ENCODE measurements around the gene NPAS3.

The NPAS3 gene

GRCh38 chr14:33734387-33734786 lies 795.7 kb downstream of the NPAS3 start:
- H3K9me3 ChIP-seq (ENCODE audit: severe bottlenecking): no peaks in the 10 kb centered on the region
- no peaks in the 10 kb centered on the region for H3K36me3 ChIP-seq (ENCODE audit: low read depth)
- ATAC-seq (ENCODE audit: low read depth) (no peak), DNase-seq (ENCODE audit: low spot score) (no peak)
- no peaks in the 10 kb centered on the region for H3K4me1 ChIP-seq (ENCODE audit: insufficient read depth, poor library complexity, severe bottlenecking)
- H3K27ac ChIP-seq (ENCODE audit: poor library complexity, severe bottlenecking): no peak overlapping the region
- H3K4me3 ChIP-seq (ENCODE audit: severe bottlenecking): no peak overlapping the region
- no peaks in the 10 kb centered on the region for H3K27me3 ChIP-seq (ENCODE audit: insufficient read depth, poor library complexity, severe bottlenecking)
- no peak for TF ChIP-seq CTCF (IDR thresholded peaks at IDR 0.05; ENCODE audit: poor library complexity, severe bottlenecking)

GRCh38 chr14:33736299-33736825 lies 797.7 kb downstream of the NPAS3 start:
- ATAC-seq (ENCODE audit: low read depth): no peak

GRCh38 chr14:33736979-33737378 lies 798.3 kb downstream of the NPAS3 start:
- ATAC-seq (ENCODE audit: low read depth): no peak
- Histone ChIP-seq H3K4me3 (ENCODE audit: severe bottlenecking) (no peak overlapping the region), H3K36me3 (ENCODE audit: low read depth) (no peaks in the 10 kb centered on the region), H3K27me3 (ENCODE audit: insufficient read depth, poor library complexity, severe bottlenecking) (no peaks in the 10 kb centered on the region), H3K9me3 (ENCODE audit: severe bottlenecking) (no peaks in the 10 kb centered on the region), H3K4me1 (ENCODE audit: insufficient read depth, poor library complexity, severe bottlenecking) (no peaks in the 10 kb centered on the region), H3K27ac (ENCODE audit: poor library complexity, severe bottlenecking) (no peak overlapping the region)
- TF ChIP-seq CTCF (IDR thresholded peaks at IDR 0.05; ENCODE audit: poor library complexity, severe bottlenecking): no peak
- no peak for DNase-seq (ENCODE audit: low spot score)

More at GRCh38 chr14:33736299-33736825, 797.7 kb downstream of the NPAS3 start:
- H3K27me3 ChIP-seq (ENCODE audit: insufficient read depth, poor library complexity, severe bottlenecking): no peaks in the 10 kb centered on the region
- H3K4me3 ChIP-seq (ENCODE audit: severe bottlenecking): no peak overlapping the region
- TF ChIP-seq CTCF (IDR thresholded peaks at IDR 0.05; ENCODE audit: poor library complexity, severe bottlenecking): no peak
- H3K9me3 ChIP-seq (ENCODE audit: severe bottlenecking): no peaks in the 10 kb centered on the region
- no peak overlapping the region for H3K27ac ChIP-seq (ENCODE audit: poor library complexity, severe bottlenecking)
- H3K4me1 ChIP-seq (ENCODE audit: insufficient read depth, poor library complexity, severe bottlenecking): no peaks in the 10 kb centered on the region
- H3K36me3 ChIP-seq (ENCODE audit: low read depth): no peaks in the 10 kb centered on the region
- no peak for DNase-seq (ENCODE audit: low spot score)

- DNase-seq (ENCODE audit: low spot score) (no peak), ATAC-seq (ENCODE audit: low read depth) (peak; percentile 76)
- Histone ChIP-seq H3K27me3 (ENCODE audit: insufficient read depth, poor library complexity, severe bottlenecking) (no peaks in the 10 kb centered on the region), H3K4me1 (ENCODE audit: insufficient read depth, poor library complexity, severe bottlenecking) (no peaks in the 10 kb centered on the region), H3K4me3 (ENCODE audit: severe bottlenecking) (no peak overlapping the region), H3K9me3 (ENCODE audit: severe bottlenecking) (no peaks in the 10 kb centered on the region), H3K27ac (ENCODE audit: poor library complexity, severe bottlenecking) (no peak overlapping the region), H3K36me3 (ENCODE audit: low read depth) (no peaks in the 10 kb centered on the region)
- no peak for TF ChIP-seq CTCF (IDR thresholded peaks at IDR 0.05; ENCODE audit: poor library complexity, severe bottlenecking)
Measured at GRCh38 chr14:33737446-33737845, 798.8 kb downstream of the NPAS3 start.

GRCh38 chr14:33738029-33738428 lies 799.4 kb downstream of the NPAS3 start:
- Histone ChIP-seq H3K4me1 (ENCODE audit: insufficient read depth, poor library complexity, severe bottlenecking) (no peaks in the 10 kb centered on the region), H3K9me3 (ENCODE audit: severe bottlenecking) (no peaks in the 10 kb centered on the region), H3K36me3 (ENCODE audit: low read depth) (no peaks in the 10 kb centered on the region), H3K4me3 (ENCODE audit: severe bottlenecking) (no peak overlapping the region), H3K27ac (ENCODE audit: poor library complexity, severe bottlenecking) (no peak overlapping the region), H3K27me3 (ENCODE audit: insufficient read depth, poor library complexity, severe bottlenecking) (no peaks in the 10 kb centered on the region)
- DNase-seq (ENCODE audit: low spot score) (no peak), ATAC-seq (ENCODE audit: low read depth) (no peak)
- no peak for TF ChIP-seq CTCF (IDR thresholded peaks at IDR 0.05; ENCODE audit: poor library complexity, severe bottlenecking)
